Measurements from ENCODE around the gene DPYSL4. TPM values are rescaled to one million over a fixed set of nuclear protein-coding genes. Genes with fewer than 3 reads are reported as not detected.
"Not testable (repeated sequence)": the region's sequence is repeated elsewhere in the genome, so short reads cannot be mapped to it uniquely, and the experiment has no call there.

DPYSL4 gene
- total RNA-seq, 3 donors from 2014 or later (not counting 1 experiment from before 2014, with no cell fraction given) = 0.40 to 1.3 (median 1.0) TPM

DNA sequence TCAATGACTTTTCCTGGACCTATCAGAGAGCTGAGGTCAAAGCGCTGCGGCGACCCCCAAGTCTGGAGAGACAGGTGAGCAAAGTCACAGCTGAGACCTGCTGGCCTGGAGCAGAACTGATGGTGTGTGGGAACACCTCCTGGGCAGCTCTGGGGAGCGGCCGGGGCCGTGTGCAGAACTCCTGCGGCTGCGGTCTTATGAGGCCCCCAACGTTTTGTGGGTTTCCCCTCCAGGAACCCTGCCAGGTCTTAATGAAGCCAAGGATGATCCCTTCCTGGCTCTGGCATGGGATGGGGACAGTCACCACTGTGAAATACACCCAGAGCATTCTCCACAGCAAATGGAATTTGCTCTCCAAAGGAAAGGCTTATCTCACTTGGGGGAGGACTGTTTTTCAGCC is 26.1 kb downstream of the DPYSL4 start:
- TF ChIP-seq, protein P1, sequence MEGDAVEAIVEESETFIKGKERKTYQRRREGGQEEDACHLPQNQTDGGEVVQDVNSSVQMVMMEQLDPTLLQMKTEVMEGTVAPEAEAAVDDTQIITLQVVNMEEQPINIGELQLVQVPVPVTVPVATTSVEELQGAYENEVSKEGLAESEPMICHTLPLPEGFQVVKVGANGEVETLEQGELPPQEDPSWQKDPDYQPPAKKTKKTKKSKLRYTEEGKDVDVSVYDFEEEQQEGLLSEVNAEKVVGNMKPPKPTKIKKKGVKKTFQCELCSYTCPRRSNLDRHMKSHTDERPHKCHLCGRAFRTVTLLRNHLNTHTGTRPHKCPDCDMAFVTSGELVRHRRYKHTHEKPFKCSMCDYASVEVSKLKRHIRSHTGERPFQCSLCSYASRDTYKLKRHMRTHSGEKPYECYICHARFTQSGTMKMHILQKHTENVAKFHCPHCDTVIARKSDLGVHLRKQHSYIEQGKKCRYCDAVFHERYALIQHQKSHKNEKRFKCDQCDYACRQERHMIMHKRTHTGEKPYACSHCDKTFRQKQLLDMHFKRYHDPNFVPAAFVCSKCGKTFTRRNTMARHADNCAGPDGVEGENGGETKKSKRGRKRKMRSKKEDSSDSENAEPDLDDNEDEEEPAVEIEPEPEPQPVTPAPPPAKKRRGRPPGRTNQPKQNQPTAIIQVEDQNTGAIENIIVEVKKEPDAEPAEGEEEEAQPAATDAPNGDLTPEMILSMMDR (IDR thresholded peaks at IDR 0.05) = no peak
- Mint-ChIP-seq H3K4me1 (no peaks in the 10 kb centered on the region), H3K9me3 (no peaks in the 10 kb centered on the region), H3K27ac (no peak overlapping the region), H3K27me3 (ENCODE audit: low read depth in 2 of 2) (no peaks in the 10 kb centered on the region), H3K36me3 (no peaks in the 10 kb centered on the region), H3K4me3 (no peak overlapping the region)
- peaks cover 14% of the 10 kb centered on the region for H3K9me3 ChIP-seq (ENCODE audit: control insufficient read depth, insufficient read depth, low read length)
- DNase-seq (no peak), ATAC-seq (no peak)
- no peaks in the 10 kb centered on the region for H3K27me3 ChIP-seq (ENCODE audit: control insufficient read depth, insufficient read depth, low read length)
- no peaks in the 10 kb centered on the region for H3K4me1 ChIP-seq (ENCODE audit: control insufficient read depth, insufficient read depth, low read length)
- 96% methylated on average over 9 of the region's 9 CpGs for WGBS (ENCODE audit: insufficient coverage)
- H3K4me3 ChIP-seq (ENCODE audit: low read length) = no peak overlapping the region
- H3K36me3 ChIP-seq (ENCODE audit: control insufficient read depth, insufficient read depth, low read length) = no peaks in the 10 kb centered on the region
- intact Hi-C loops (cut with micrococcal nuclease) = no loop called here
- H3K27ac ChIP-seq (ENCODE audit: low read length) = no peak overlapping the region

DNA sequence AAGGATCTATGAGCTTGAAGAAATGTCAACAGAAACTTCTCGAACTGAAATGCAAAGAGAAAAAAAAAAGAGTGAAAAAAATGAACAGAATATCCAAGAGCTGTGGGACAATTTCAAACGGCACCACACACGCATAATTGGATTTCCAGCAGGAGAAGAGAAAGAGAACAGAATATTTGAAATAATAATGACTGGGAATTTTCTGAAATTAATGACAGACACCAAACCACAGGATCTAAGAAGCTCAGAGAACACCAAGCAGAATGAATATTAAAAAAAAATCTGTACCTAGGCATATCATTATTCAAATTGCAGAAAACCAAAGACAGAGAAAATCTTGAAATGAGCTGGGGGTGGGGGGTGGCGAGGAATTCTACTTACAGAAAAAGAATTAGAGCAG is 27.2 kb downstream of the DPYSL4 start:
- H3K36me3 Mint-ChIP-seq = no peaks in the 10 kb centered on the region

DNA sequence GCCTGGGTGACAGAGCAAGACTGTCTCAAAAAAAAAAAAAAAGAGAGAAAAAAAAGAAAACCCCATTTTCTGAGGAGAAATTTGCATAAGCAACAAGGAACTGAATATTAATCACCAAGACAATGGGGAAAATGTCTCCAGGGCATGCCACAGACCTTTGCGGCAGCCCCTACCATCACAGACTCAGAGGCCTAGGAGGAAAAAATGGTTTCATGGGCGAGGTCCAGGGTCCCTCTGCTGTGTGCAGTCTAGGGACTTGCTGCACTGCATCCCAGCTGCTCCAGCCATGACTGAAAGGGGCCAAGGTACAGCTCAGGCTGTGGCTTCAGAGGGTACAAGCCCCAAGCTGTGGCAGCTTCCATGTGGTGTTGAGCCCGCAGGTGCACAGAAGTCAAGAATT is 29.7 kb downstream of the DPYSL4 start:
- 85% methylated on average over 3 of the region's 3 CpGs for WGBS (ENCODE audit: insufficient coverage)
- H3K27me3 ChIP-seq (ENCODE audit: control insufficient read depth, insufficient read depth, low read length); ATAC-seq; H3K4me3 Mint-ChIP-seq; H3K27me3 Mint-ChIP-seq (ENCODE audit: low read depth in 2 of 2); H3K4me1 ChIP-seq (ENCODE audit: control insufficient read depth, insufficient read depth, low read length); DNase-seq; H3K27ac Mint-ChIP-seq; H3K9me3 Mint-ChIP-seq; H3K4me3 ChIP-seq (ENCODE audit: low read length); H3K27ac ChIP-seq (ENCODE audit: low read length); H3K4me1 Mint-ChIP-seq; H3K36me3 Mint-ChIP-seq; intact Hi-C loops (cut with micrococcal nuclease); H3K36me3 ChIP-seq (ENCODE audit: control insufficient read depth, insufficient read depth, low read length): not testable (repeated sequence)
- H3K9me3 ChIP-seq (ENCODE audit: control insufficient read depth, insufficient read depth, low read length) = peaks cover 14% of the 10 kb centered on the region

More for the DNA sequence above, 27.2 kb downstream of the DPYSL4 start:
- Histone ChIP-seq H3K27ac (ENCODE audit: low read length) (no peak overlapping the region), H3K4me1 (ENCODE audit: control insufficient read depth, insufficient read depth, low read length) (no peaks in the 10 kb centered on the region), H3K4me3 (ENCODE audit: low read length) (no peak overlapping the region), H3K9me3 (ENCODE audit: control insufficient read depth, insufficient read depth, low read length) (peaks cover 14% of the 10 kb centered on the region), H3K27me3 (ENCODE audit: control insufficient read depth, insufficient read depth, low read length) (no peaks in the 10 kb centered on the region), H3K36me3 (ENCODE audit: control insufficient read depth, insufficient read depth, low read length) (no peaks in the 10 kb centered on the region)
- Mint-ChIP-seq H3K9me3 (no peaks in the 10 kb centered on the region), H3K27me3 (ENCODE audit: low read depth in 2 of 2) (no peaks in the 10 kb centered on the region), H3K4me3 (no peak overlapping the region), H3K4me1 (no peaks in the 10 kb centered on the region), H3K27ac (no peak overlapping the region)
- TF ChIP-seq, protein P1 (IDR thresholded peaks at IDR 0.05) = no peak
- WGBS (ENCODE audit: insufficient coverage) = 73% methylated on average over 2 of the region's 4 CpGs
- DNase-seq = no peak
- intact Hi-C loops (cut with micrococcal nuclease) = no loop called here
- no peak for ATAC-seq

DNA sequence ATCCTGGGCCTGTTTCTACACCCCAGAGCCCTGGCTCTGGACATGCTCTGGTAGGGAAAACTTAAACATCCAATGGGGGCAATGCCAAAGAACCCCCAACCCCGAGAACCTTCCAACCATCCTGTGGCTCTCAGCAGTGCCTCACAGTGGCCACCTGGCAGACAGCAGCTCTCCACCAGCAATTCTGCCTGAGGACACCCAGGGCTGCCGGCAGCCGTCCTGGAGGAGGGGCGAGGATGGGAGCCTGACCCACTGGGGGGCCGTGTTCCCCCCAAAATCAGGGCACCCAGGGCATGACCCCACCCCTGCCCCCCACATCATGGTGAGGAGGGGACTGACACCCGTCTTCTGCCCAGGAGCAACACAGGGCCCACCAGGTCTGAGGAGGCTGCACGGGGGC is 32.7 kb downstream of the DPYSL4 start:
- no peak for DNase-seq
- no peaks in the 10 kb centered on the region for H3K4me1 Mint-ChIP-seq
- Histone ChIP-seq H3K27ac (ENCODE audit: low read length) (no peak overlapping the region), H3K27me3 (ENCODE audit: control insufficient read depth, insufficient read depth, low read length) (no peaks in the 10 kb centered on the region), H3K36me3 (ENCODE audit: control insufficient read depth, insufficient read depth, low read length) (no peaks in the 10 kb centered on the region), H3K9me3 (ENCODE audit: control insufficient read depth, insufficient read depth, low read length) (peaks cover 14% of the 10 kb centered on the region), H3K4me1 (ENCODE audit: control insufficient read depth, insufficient read depth, low read length) (peaks cover 4% of the 10 kb centered on the region), H3K4me3 (ENCODE audit: low read length) (no peak overlapping the region)
- WGBS (ENCODE audit: insufficient coverage) = 88% methylated on average over 7 of the region's 7 CpGs
- H3K27me3 Mint-ChIP-seq (ENCODE audit: low read depth in 2 of 2) = no peaks in the 10 kb centered on the region
- TF ChIP-seq, protein P1 (IDR thresholded peaks at IDR 0.05) = no peak
- H3K36me3 Mint-ChIP-seq = no peaks in the 10 kb centered on the region
- intact Hi-C loops (cut with micrococcal nuclease) = no loop called here
- ATAC-seq = no peak
- no peaks in the 10 kb centered on the region for H3K9me3 Mint-ChIP-seq
- no peak overlapping the region for H3K27ac Mint-ChIP-seq
- H3K4me3 Mint-ChIP-seq = no peak overlapping the region

Data from natural killer cell (primary cell).